D721Med (cell line): Measurements from ENCODE around the gene ZBTB42.

Experiments used
- DNase-seq: peaks from one replicate; pipeline ENCODE4 v3.0.0; 2011; ENCODE audit warnings: low spot score; ENCODE audit not compliant: insufficient read length
- FAIRE-seq: peaks from 2 replicates; lab custom pipeline; 2011; peaks lifted over from hg19 to GRCh38; lab: Jason Lieb, UNC
- CTCF ChIP-seq: IDR thresholded peaks from 2 replicates; pipeline ENCODE4 v1.5.1; 2012; ENCODE audit warnings: mild to moderate bottlenecking, control low read depth; ENCODE audit not compliant: insufficient read depth; ENCODE audit errors: missing control alignments

Gene ZBTB42

GRCh38 chr14:104780513-104781030, 20.3 kb upstream of the ZBTB42 start:
- TF ChIP-seq CTCF: no peak
- DNase-seq (no peak), FAIRE-seq (no peak)

DNA sequence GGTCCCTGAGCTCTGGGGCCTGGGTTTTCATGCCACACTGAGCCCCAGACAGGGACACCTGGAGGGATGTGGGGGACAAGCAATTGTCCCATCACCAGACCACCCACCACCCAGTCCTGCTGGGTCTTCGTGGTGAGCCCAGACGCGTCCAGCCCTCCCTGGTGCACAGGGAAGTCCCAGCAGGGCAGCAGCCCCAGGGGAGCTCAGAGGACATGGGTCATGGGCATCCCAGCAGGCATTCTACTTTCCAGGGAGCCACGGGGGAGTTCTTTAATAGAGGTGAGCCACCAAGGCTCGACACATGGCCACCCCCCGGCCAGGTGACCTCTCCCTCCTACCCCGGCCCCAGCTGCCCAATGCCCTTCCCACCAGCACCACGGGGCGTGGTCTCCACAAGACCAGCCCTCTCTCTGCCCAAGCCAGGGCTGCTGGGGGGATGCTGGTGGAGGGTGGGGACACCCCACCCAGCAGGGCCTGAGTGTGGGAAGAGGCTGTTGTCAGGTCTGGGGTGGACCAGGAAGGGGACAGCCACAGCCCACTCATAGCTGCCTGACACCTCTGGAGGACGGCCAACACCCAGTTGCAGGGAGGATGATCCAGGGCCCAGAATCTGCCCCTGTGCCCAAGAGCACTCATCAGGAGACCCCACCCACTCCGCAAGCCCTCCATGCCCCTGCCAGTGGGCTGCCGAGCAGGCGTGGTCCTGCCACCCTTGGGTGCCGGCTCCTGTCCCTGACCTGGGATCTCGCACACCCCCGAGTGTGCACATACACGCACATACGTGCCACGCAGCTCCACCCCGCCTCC, 19.4 kb upstream of the ZBTB42 start:
- TF ChIP-seq CTCF: no peak
- no peak for FAIRE-seq
- DNase-seq: no peak

- TF ChIP-seq CTCF: no peak
- no peak for DNase-seq
- no peak for FAIRE-seq
These were observed 18.7 kb upstream of the ZBTB42 start for GRCh38 chr14:104782086-104782807.

DNA sequence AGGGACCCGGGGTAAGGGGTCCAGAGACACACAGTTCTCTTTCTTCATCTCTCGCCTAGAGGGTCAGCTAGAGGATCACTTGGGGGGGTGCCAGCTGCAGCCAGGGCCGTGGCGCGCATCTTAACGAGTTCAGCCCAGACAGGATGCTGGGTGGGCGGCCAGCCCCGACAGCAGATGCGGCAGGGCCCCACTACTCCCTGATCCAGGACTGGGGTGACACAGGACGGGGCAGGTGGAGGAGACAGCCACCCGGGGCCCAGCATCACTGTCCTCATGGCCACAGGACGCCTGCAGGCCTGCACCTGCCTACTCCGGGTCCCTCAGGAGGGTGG, 18.1 kb upstream of the ZBTB42 start:
- DNase-seq: no peak
- no peak for TF ChIP-seq CTCF
- FAIRE-seq: no peak

GRCh38 chr14:104783484-104784217, 17.2 kb upstream of the ZBTB42 start:
- FAIRE-seq: no peak
- TF ChIP-seq CTCF: no peak
- DNase-seq: no peak

- no peak for FAIRE-seq
- TF ChIP-seq CTCF: no peak
- no peak for DNase-seq
These were observed 16.7 kb upstream of the ZBTB42 start for GRCh38 chr14:104784218-104784568.
